OCI-LY7 (cell line): Measurements from ENCODE around the gene MCTP2.

ENCODE experiments used
- EZH2phosphoT487 ChIP-seq: fragments of 200-600 bp; sonication (generic); IDR thresholded peaks from 2 replicates; pipeline ENCODE4 v1.6.1; 2018; ENCODE audit warnings: low read depth, borderline replicate concordance, mild to moderate bottlenecking, mixed run types, antibody characterized with exemption, low read length, moderate library complexity, mixed read lengths
- TF ChIP-seq, protein P1 (sequence below): fragments of 200-600 bp; sonication (generic); conservative IDR thresholded peaks from 2 replicates; pipeline ENCODE4 v1.5.1; 2014; ENCODE audit warnings: mild to moderate bottlenecking, antibody characterized with exemption, low read length, moderate library complexity, mixed read lengths

DNA sequence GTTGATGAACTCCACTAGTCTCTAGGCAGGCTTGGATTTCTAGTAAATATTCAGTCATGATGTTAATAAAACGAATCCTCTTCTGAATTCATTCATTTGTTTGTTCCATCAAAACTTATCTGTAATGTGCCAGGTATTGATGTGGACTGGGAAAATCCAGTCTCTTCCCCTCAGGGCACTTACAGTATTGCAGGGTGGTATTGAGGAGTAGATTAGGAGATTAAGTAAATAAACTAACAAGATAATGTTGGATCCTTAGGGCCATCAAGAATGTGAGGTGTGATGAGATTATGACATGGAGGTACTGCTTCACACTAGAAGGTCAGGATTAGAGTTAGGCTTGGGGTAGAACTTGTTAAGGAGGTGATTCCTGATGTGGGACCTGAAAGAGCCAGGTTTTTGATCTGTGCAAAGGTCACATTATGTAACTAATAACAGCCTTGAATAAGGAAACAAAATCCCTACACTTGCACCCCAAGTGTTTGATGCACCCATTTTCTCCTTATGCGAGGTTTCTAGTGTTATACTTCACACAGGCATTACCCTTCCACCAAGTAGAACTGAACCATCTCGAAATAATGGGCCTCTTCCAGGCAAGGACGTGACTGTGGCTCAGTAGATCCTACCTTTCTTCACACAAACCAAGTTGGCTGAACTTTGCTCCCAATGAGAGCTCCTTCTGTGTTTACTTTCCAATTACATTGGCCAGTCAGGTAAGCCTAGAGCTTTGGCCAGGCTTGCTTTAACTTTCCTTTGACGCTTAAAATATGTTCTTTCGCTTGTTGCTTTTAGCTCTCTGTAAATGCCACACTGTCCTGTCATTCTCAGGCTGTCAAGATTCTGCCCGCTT, 16.7 kb downstream of the MCTP2 start:
- TF ChIP-seq, protein P1, sequence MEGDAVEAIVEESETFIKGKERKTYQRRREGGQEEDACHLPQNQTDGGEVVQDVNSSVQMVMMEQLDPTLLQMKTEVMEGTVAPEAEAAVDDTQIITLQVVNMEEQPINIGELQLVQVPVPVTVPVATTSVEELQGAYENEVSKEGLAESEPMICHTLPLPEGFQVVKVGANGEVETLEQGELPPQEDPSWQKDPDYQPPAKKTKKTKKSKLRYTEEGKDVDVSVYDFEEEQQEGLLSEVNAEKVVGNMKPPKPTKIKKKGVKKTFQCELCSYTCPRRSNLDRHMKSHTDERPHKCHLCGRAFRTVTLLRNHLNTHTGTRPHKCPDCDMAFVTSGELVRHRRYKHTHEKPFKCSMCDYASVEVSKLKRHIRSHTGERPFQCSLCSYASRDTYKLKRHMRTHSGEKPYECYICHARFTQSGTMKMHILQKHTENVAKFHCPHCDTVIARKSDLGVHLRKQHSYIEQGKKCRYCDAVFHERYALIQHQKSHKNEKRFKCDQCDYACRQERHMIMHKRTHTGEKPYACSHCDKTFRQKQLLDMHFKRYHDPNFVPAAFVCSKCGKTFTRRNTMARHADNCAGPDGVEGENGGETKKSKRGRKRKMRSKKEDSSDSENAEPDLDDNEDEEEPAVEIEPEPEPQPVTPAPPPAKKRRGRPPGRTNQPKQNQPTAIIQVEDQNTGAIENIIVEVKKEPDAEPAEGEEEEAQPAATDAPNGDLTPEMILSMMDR, result no peak
- no peak for TF ChIP-seq EZH2phosphoT487
